Gastroesophageal sphincter (tissue), 3 donors: ENCODE measurements around the gene HK3.

Source experiments
- EP300 ChIP-seq: sonication (generic); formaldehyde crosslinking; IDR thresholded peaks from one replicate; pipeline ENCODE4 v1.6.1; 2017; ENCODE audit warnings: antibody characterized with exemption, mild to moderate bottlenecking
- POLR2A ChIP-seq, 2 donors: fragments of 450-650 bp; IDR thresholded peaks; one replicate each; pipeline ENCODE4 v1.6.1; 2017; ENCODE audit warnings: antibody characterized with exemption in 2 of 2, mild to moderate bottlenecking in 2 of 2, moderate library complexity in 1 of 2
- TF ChIP-seq, protein P1 (sequence below), 4 experiments: fragments of 200-600 bp in 2 of 4; fragments of 450-650 bp in 2 of 4; sonication (generic) in 1 of 4; IDR thresholded peaks; one replicate each; pipeline ENCODE4 v1.5.1; 2017 to 2019; ENCODE audit warnings: antibody characterized with exemption in 4 of 4, mild to moderate bottlenecking in 2 of 4, moderate library complexity in 2 of 4

DNA sequence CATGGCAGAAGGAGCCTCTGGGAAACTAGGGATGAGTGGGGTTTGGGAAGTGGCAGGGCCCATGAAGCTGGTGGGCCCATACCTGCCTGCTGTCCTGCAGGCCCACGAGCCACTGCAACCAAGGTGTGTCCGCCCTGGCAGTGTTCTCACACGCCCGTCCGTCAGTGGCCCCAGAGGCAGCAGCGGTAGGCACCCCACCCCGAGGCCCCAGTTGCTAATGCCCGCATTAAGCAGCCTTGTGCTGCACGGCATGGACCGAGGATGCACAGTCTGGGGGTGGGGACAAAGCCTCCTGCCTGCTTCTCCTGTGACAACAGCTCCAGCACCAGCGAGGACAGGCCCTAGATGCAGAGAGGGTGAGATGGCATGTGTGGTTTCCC is 41.3 kb downstream of the HK3 start:
- no peak for TF ChIP-seq EP300
- TF ChIP-seq POLR2A (IDR thresholded peaks at IDR 0.05) = no peak
- TF ChIP-seq, protein P1, sequence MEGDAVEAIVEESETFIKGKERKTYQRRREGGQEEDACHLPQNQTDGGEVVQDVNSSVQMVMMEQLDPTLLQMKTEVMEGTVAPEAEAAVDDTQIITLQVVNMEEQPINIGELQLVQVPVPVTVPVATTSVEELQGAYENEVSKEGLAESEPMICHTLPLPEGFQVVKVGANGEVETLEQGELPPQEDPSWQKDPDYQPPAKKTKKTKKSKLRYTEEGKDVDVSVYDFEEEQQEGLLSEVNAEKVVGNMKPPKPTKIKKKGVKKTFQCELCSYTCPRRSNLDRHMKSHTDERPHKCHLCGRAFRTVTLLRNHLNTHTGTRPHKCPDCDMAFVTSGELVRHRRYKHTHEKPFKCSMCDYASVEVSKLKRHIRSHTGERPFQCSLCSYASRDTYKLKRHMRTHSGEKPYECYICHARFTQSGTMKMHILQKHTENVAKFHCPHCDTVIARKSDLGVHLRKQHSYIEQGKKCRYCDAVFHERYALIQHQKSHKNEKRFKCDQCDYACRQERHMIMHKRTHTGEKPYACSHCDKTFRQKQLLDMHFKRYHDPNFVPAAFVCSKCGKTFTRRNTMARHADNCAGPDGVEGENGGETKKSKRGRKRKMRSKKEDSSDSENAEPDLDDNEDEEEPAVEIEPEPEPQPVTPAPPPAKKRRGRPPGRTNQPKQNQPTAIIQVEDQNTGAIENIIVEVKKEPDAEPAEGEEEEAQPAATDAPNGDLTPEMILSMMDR (IDR thresholded peaks at IDR 0.05) = no peak
